IPS DF 4.7 (cell line): ENCODE data around the gene DEGS2.
"Not testable (repeated sequence)": the region's sequence is repeated elsewhere in the genome, so short reads cannot be mapped to it uniquely, and the experiment has no call there.

Source experiments
- DNase-seq: peaks from one replicate; pipeline ENCODE4 v3.0.0-alpha.2; 2013; ENCODE audit warnings: low spot score; ENCODE audit errors: extremely low read depth

DEGS2 gene

GRCh38 chr14:100159094-100159864 lies at the start of gene DEGS2:
DEGS2 (minus strand) TSS chr14:100159645; CDS start chr14:100159587, 58 bp downstream.
- no peak for DNase-seq

DNA sequence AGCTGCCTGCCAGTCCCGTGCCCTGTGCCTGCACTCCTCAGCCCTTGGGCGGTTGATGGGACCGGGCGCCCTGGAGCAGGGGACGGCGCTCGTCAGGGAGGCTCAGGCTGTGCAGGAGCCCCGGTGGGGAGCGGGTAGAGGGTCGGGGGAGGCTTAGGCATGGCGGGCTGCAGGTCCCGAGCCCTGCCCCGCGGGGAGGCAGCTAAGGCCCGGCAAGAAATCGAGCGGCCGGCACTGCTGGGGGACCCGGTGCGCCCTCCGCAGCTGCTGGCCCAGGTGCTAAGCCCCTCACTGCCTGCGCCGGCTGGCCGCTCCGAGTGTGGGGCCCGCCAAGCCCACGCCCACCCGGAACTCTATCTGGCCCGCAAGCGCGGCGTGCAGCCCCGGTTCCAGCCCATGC lies 48.7 kb upstream of the DEGS2 start:
- DNase-seq: not testable (repeated sequence)

GRCh38 chr14:100207588-100207987 lies 48.1 kb upstream of the DEGS2 start:
- not testable (repeated sequence) for DNase-seq

DNA sequence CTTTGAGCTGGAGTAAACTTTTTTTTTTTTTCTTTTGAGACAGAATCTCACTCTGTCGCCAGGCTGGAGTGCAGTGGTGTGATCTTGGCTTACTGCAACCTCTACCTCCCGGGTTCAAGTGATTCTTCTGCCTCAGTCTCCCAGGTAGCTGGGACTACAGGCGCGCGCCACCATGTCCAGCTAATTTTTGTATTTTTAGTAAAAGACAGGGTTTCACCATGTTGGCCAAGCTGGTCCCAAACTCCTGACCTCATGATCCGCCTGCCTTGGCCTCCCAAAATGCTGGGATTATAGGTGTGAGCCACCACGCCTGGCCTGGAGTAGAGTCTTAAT lies 45.4 kb upstream of the DEGS2 start:
- not testable (repeated sequence) for DNase-seq

DNA sequence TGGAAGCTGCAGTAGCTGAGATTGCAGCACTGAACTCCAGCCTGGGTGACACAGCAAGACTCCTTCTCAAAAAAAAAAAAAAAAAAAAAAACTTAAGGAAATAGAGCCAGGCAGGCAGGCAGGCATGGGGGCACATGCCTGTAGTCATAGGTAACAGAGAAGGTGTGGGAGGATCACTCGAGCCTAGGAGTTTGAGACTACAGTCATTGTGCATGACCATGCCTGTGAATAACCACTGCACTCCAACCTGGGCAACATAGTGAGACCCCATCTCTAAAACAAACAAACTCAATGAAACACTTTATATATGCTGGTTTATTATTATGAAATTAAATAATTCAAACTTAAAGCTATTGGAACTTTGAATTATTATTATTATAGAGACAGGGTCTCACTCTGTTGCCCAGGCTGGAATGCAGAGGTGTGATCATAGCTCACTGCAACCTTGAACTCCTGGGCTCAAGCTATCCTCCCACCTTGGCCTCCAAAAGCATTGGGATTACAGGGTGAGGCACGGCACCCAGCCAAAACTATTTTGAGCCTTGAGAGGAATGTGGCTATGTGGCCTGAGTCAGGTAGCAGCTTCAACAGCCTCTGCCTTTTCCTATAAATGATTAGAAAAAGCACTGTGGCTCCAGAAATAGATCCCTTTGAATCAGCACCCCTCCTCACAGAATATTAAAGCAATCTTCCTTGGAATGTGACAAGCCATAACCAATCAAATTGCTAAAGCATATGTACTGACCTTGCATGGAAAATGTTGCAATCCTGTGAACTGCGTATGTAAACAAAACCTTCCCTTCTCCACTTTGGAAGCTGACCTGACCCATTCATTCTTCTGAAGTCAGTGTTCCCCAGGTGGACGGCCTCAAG lies 44.8 kb upstream of the DEGS2 start:
- no peak for DNase-seq

GRCh38 chr14:100203146-100203545 lies 43.7 kb upstream of the DEGS2 start:
- no peak for DNase-seq

GRCh38 chr14:100202712-100203111 lies 43.3 kb upstream of the DEGS2 start:
- DNase-seq: no peak

DNA sequence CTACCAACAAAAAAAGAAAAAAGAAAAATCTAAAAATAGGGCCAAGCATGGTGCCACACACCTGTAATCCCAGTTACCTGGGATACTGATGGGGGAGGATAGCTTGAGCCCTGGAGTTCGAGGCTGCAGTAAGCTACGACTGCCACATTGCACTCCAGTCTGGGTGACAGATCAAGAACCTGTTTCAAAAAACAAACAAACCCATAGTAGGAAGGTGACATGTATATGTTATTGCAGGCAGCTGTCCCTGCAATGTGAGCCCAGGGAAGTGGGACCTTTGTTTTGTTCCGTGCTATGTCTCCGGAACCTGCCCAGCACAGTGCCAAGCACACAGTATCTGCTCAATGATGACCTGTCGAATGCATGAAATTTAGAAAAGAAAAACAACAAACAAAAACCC lies 42.3 kb upstream of the DEGS2 start:
- no peak for DNase-seq

- DNase-seq: no peak
Measured at GRCh38 chr14:100200311-100200710, 40.9 kb upstream of the DEGS2 start.

DNA sequence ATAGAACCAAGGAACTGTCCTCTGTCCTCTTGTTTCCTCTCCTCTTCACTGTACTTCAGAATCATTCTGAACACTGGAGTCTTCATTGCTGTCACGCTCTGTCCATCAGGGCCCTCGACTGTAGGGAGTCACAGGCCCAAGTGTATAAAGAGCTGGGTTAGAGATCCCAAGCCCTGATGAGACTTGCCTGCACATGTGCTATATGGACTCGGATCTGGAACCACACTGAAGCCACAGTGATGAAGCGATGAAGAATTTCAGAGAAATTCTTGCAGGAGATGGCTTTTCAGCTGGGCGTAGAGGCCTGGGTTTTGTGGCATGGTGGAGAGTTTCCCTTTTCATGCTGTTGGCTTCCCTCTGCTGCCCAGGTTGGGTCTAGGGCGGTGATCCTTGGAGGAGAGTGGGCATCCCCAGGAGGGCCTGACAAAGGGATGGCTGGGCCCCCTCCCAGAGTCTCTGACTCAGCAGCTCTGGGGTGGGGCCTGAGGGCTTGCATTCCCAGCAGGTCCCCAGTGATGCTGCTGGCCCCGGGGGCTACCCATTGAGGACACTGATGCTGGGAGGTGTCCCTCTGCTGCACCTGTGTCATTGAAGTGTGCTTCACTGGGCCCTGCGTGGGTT lies 39.9 kb upstream of the DEGS2 start:
- DNase-seq: no peak

DNA sequence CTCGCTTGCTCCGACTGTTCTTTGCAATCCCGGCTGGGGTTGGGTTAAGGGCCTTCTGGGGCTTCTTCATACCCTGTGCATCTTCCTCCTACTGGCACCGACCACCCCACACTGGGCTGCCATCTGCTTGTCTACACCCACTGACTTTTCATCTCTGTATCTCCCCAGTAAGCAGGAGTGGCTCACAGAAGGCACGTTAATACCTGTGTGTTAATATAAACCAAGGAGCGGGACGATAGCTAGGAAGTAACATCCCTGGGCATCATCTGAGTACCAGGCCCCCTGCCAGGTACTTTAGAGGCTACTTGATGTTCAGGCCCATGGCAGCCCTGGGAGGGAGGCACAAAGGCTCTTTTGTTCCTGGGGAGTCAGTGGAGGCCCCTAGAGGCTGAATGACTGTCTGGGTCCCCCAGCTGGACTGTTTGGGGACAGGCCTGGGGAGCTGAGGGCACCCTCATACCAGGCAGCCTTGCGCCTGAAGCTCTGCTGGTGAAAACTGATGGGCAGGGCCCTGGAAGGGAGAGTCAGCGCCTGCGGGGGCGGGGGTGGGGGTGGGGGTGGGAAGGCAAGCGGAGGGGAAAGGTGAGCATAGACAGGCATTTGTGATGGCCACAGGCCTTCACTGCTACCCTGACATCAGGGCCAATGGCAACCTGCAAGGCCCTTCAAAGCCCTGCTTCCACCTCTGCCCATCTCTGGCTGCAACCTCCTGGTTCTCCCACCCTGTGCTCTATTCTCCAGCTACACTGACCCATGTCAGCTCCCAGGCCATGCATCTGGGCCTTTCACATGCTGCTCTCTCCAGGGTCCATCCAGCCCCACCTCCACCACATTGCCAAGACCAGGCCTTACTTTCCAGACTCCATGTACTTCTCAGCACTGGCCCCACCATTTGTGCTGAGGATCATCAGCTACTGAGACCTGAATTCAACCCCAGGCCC lies 34.2 kb upstream of the DEGS2 start:
- no peak for DNase-seq

- DNase-seq: peak; percentile 90
Measured at GRCh38 chr14:100192672-100193416, 33.4 kb upstream of the DEGS2 start.

- DNase-seq: no peak
Measured at GRCh38 chr14:100192250-100192671, 32.8 kb upstream of the DEGS2 start.

DNA sequence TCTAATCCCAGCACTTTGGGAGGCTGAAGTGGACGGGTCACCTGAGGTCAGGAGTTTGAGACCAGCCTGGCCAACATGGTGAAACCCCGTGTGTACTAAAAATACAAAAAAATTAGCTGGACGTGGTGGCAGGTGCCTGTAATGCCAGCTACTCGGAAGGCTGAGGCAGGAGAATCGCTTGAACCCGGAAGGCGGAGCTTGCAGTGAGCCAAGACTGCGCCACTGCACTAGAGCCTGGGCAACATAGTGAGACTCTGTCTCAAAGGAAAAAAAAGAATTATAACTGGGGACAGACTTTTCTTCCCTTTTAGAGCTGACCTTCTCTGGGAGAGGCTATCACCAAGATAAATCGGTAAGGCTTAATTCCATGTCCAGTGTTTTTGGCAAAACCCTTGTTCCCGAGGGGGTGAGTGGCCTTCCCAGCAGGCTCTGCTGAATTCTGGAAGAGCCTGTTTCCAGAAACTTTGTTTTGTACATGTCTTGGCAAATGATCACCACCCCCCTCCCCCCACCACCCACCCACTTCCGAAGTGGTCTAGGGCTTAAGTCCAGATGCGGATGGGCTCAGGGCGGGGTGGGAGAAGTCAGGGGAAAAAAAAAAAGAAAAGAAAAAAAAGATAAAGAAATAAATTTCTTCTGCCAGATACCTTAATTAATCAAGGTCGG lies 32.3 kb upstream of the DEGS2 start:
- DNase-seq: no peak

GRCh38 chr14:100190126-100190525 lies 30.7 kb upstream of the DEGS2 start:
- no peak for DNase-seq

GRCh38 chr14:100188392-100189030 lies 29.1 kb upstream of the DEGS2 start:
- no peak for DNase-seq

- no peak for DNase-seq
Measured at GRCh38 chr14:100187247-100187833, 27.9 kb upstream of the DEGS2 start.

DNA sequence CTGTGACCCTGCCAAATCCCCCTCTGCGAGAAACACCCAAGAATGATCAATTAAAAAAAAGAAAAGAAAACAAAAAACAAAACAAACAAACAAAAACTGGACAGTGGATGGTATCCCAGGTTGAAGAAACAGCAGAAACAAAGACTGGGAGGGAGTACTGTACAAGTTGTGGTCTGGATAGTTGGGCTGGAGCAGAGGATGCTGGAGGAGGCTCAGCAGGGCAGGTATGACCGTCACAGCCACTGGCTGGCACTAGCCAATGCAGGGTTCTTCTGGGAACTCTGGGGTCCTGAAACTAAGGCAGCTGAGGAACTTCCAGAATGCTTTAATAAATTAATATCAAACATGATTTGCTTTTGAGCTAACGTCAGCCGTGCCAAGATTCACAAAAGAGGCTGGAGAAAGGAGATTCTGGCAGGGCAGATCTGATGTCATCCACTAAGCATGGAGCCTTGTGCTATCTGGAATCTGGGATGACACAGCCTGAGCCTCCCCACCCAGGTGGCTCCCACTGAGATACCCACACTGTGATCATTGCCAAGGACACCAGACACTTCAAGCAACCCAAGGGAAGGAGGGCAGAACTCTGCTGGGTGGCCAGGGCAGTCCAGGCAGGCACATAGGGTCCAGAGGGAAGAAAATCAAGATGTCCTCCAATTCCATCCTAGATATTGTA lies 22.6 kb upstream of the DEGS2 start:
- DNase-seq: not testable (repeated sequence)
